ENCODE measurements around the gene DEK. TPM values are rescaled to one million over a fixed set of nuclear protein-coding genes. Genes with fewer than 3 reads are reported as not detected.

The DEK gene
- total RNA-seq, 1 experiment from 2014 or later = 108 TPM

Other genes with a start within 250 kb of the DEK start
- not detected for gene NHLRC1, start 141.9 kb downstream of the DEK start, total RNA-seq (2021; ENCODE audit: unreplicated experiment)
- gene TPMT, start 109.5 kb downstream of the DEK start, total RNA-seq (2021; ENCODE audit: unreplicated experiment) = 10.1 TPM
- 24.5 TPM for gene KDM1B, start 109.1 kb downstream of the DEK start, total RNA-seq (2021; ENCODE audit: unreplicated experiment)
- gene RNF144B, start 122.8 kb upstream of the DEK start, total RNA-seq (2021; ENCODE audit: unreplicated experiment) = 2.1 TPM

Measured in HCT116 (cell line).